GM12864 (cell line): Measurements from ENCODE around the gene NLRP11.

Experiments used
- DNase-seq: peaks from one replicate; pipeline ENCODE4 v3.0.0-alpha.2; 2011; ENCODE audit warnings: low read depth
- H3K4me3 ChIP-seq: 2 replicates; pipeline ENCODE4 v1.5.1; 2011; ENCODE audit warnings: mild to moderate bottlenecking, low read depth, low read length, control low read depth
- TF ChIP-seq, protein P1 (sequence below): IDR thresholded peaks from 2 replicates; pipeline ENCODE4 v1.5.1; 2011; ENCODE audit warnings: low read depth, mild to moderate bottlenecking, moderate library complexity, low read length, control low read depth, inconsistent platforms; ENCODE audit errors: missing control alignments

The NLRP11 gene

DNA sequence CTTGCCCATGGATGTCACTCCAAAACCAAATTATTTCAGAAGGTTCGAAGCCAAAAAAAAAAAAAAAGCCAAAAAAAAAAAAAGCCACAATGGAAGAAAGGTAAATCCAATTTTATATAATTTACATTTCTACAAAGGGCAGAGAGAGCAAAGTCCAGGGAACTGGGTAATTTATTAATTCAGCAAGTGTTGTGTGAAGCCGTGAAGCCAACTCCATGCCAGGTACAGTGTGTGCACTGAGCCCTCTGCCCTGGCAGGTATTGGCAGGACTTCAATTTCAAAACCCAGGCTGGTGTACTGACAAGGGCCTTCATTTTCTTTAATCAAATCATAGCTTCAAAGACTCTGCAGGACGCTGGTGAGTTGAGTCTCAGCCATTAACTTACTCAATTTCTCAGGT is 78.4 kb downstream of the NLRP11 start:
- TF ChIP-seq, protein P1, sequence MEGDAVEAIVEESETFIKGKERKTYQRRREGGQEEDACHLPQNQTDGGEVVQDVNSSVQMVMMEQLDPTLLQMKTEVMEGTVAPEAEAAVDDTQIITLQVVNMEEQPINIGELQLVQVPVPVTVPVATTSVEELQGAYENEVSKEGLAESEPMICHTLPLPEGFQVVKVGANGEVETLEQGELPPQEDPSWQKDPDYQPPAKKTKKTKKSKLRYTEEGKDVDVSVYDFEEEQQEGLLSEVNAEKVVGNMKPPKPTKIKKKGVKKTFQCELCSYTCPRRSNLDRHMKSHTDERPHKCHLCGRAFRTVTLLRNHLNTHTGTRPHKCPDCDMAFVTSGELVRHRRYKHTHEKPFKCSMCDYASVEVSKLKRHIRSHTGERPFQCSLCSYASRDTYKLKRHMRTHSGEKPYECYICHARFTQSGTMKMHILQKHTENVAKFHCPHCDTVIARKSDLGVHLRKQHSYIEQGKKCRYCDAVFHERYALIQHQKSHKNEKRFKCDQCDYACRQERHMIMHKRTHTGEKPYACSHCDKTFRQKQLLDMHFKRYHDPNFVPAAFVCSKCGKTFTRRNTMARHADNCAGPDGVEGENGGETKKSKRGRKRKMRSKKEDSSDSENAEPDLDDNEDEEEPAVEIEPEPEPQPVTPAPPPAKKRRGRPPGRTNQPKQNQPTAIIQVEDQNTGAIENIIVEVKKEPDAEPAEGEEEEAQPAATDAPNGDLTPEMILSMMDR = no peak
- DNase-seq = no peak
- no peak overlapping the region for H3K4me3 ChIP-seq

DNA sequence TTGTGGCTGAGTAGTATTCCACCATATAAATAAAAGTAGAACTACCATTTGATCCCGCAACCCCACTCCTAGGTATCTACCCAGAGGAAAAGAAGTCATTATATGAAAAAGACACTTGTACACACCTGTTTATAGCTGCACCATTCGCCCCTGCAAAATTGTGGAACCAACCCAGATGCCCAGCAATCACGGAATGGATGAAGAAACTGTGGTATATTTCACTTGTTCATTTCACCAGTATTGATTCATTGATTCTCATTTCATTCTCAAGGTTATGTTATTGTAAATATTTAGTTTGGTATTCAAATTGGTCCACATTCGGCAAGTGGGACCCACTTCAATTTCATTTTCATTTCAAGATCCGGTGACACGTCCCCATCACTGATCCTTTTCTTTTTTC is 81.1 kb downstream of the NLRP11 start:
- TF ChIP-seq, protein P1 = no peak
- DNase-seq = no peak
- H3K4me3 ChIP-seq = no peak overlapping the region

- TF ChIP-seq, protein P1 = no peak
- DNase-seq = no peak
Observed at GRCh38 chr19:55738302-55738701, 93.5 kb downstream of the NLRP11 start, which contains the start of gene NLRP9. TSS of gene NLRP9 (minus strand) at chr19:55738402. CDS start at chr19:55738374, 28 bp downstream.

More at GRCh38 chr19:55738302-55738701, 93.5 kb downstream of the NLRP11 start, which contains the start of gene NLRP9:
- H3K4me3 ChIP-seq = no peak within 1 kb of the TSS
